22Rv1 (cell line): ENCODE results near the gene PRR15L.

Source experiments
- ZFX ChIP-seq: fragments of 450-650 bp; IDR thresholded peaks from 2 replicates; pipeline ENCODE4 v1.6.1; 2017; ENCODE audit warnings: antibody characterized with exemption, borderline replicate concordance
- TF ChIP-seq, protein P1 (sequence below): fragments of 450-650 bp; IDR thresholded peaks from 2 replicates; pipeline ENCODE4 v1.5.1; 2017; ENCODE audit warnings: mild to moderate bottlenecking

DNA sequence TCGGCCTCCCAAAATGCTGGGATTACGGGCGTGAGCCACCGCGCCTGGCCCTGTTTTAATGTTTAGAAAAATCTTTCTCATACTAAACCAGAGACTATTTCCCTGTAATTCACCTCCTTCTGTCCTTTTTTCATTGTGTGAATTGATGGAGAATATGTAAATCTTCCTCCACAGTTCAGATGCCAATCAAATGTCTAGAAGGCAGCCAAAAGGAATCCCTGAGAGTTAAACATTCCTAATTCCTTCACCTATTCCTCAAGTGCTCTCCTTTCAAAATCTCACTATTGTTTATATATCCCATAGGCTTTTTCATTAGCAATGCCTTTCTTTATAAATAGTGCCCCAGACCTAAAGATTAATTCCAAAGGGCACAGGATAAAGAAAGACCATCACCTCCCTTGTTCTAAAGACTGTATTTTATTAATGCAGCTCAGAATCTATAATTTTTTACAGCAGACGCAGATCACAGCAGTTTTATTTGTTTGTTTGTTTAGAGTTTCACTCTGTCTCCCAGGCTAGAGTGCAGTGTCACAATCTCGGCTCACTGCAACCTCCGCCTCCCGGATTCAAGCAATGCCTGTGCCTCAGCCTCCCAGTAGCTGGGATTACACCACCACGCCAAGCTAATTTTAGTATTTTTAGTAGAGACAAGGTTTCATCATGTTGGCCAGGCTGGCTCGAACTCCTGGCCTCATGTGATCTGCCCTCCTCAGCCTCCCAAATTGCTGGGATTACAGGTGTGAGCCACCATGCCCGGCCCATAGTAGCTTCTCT, 49.4 kb upstream of the PRR15L start:
- TF ChIP-seq, protein P1, sequence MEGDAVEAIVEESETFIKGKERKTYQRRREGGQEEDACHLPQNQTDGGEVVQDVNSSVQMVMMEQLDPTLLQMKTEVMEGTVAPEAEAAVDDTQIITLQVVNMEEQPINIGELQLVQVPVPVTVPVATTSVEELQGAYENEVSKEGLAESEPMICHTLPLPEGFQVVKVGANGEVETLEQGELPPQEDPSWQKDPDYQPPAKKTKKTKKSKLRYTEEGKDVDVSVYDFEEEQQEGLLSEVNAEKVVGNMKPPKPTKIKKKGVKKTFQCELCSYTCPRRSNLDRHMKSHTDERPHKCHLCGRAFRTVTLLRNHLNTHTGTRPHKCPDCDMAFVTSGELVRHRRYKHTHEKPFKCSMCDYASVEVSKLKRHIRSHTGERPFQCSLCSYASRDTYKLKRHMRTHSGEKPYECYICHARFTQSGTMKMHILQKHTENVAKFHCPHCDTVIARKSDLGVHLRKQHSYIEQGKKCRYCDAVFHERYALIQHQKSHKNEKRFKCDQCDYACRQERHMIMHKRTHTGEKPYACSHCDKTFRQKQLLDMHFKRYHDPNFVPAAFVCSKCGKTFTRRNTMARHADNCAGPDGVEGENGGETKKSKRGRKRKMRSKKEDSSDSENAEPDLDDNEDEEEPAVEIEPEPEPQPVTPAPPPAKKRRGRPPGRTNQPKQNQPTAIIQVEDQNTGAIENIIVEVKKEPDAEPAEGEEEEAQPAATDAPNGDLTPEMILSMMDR, result no peak
- no peak for TF ChIP-seq ZFX
